ENCODE results near the gene CTXN1.

CTXN1 gene

GRCh38 chr19:7912697-7913564 is 13.0 kb downstream of the CTXN1 start:
- no peak overlapping the region for H3K4me3 ChIP-seq (ENCODE audit: low read length)
- H3K36me3 ChIP-seq (ENCODE audit: control insufficient read depth, insufficient read depth, low read length): peaks cover 28% of the 10 kb centered on the region
- no peaks in the 10 kb centered on the region; the same call in 1 of the 2 replicates for H3K4me1 ChIP-seq (ENCODE audit: control insufficient read depth, insufficient read depth, low read length)
- DNase-seq (ENCODE audit: low read depth, low spot score): no peak
- no peaks in the 10 kb centered on the region for H3K9me3 ChIP-seq (ENCODE audit: control insufficient read depth, insufficient read depth, low read length)
- peaks cover 13% of the 10 kb centered on the region for H3K27me3 ChIP-seq (ENCODE audit: control insufficient read depth, insufficient read depth, low read length)
- H3K27ac ChIP-seq (ENCODE audit: low read length): no peak overlapping the region
- no CpG with 5 or more reads among the region's 39 CpGs for WGBS (ENCODE audit: insufficient coverage, insufficient read length)

- no peak for DNase-seq (ENCODE audit: low read depth, low spot score)
- Histone ChIP-seq H3K36me3 (ENCODE audit: control insufficient read depth, insufficient read depth, low read length) (peaks cover 30% of the 10 kb centered on the region), H3K4me1 (ENCODE audit: control insufficient read depth, insufficient read depth, low read length) (no peaks in the 10 kb centered on the region; the same call in 1 of the 2 replicates), H3K9me3 (ENCODE audit: control insufficient read depth, insufficient read depth, low read length) (no peaks in the 10 kb centered on the region), H3K27ac (ENCODE audit: low read length) (no peak overlapping the region), H3K4me3 (ENCODE audit: low read length) (no peak overlapping the region), H3K27me3 (ENCODE audit: control insufficient read depth, insufficient read depth, low read length) (peaks cover 12% of the 10 kb centered on the region)
- no CpG with 5 or more reads among the region's 31 CpGs for WGBS (ENCODE audit: insufficient coverage, insufficient read length)
Observed at GRCh38 chr19:7912144-7912696, 13.7 kb downstream of the CTXN1 start.

- WGBS (ENCODE audit: insufficient coverage, insufficient read length): no CpG with 5 or more reads among the region's 18 CpGs
- Histone ChIP-seq H3K4me3 (ENCODE audit: low read length) (no peak overlapping the region), H3K36me3 (ENCODE audit: control insufficient read depth, insufficient read depth, low read length) (peaks cover 32% of the 10 kb centered on the region)
Observed at GRCh38 chr19:7911508-7912143, 14.3 kb downstream of the CTXN1 start.

GRCh38 chr19:7910321-7911161 is 15.4 kb downstream of the CTXN1 start:
- H3K9me3 ChIP-seq (ENCODE audit: control insufficient read depth, insufficient read depth, low read length): no peaks in the 10 kb centered on the region
- WGBS (ENCODE audit: insufficient coverage, insufficient read length): no CpG with 5 or more reads among the region's 54 CpGs
- no peak overlapping the region for H3K4me3 ChIP-seq (ENCODE audit: low read length)
- peaks cover 3% of the 10 kb centered on the region for H3K27me3 ChIP-seq (ENCODE audit: control insufficient read depth, insufficient read depth, low read length)
- no peak overlapping the region for H3K27ac ChIP-seq (ENCODE audit: low read length)
- H3K4me1 ChIP-seq (ENCODE audit: control insufficient read depth, insufficient read depth, low read length): no peaks in the 10 kb centered on the region
- DNase-seq (ENCODE audit: low read depth, low spot score): no peak
- peaks cover 32% of the 10 kb centered on the region for H3K36me3 ChIP-seq (ENCODE audit: control insufficient read depth, insufficient read depth, low read length)

More at GRCh38 chr19:7911508-7912143, 14.3 kb downstream of the CTXN1 start:
- H3K27me3 ChIP-seq (ENCODE audit: control insufficient read depth, insufficient read depth, low read length): peaks cover 8% of the 10 kb centered on the region
- DNase-seq (ENCODE audit: low read depth, low spot score): no peak
- H3K9me3 ChIP-seq (ENCODE audit: control insufficient read depth, insufficient read depth, low read length): no peaks in the 10 kb centered on the region
- no peaks in the 10 kb centered on the region; the same call in 1 of the 2 replicates for H3K4me1 ChIP-seq (ENCODE audit: control insufficient read depth, insufficient read depth, low read length)
- H3K27ac ChIP-seq (ENCODE audit: low read length): no peak overlapping the region

GRCh38 chr19:7909471-7910067 is 16.4 kb downstream of the CTXN1 start:
- WGBS (ENCODE audit: insufficient coverage, insufficient read length): no CpG with 5 or more reads among the region's 21 CpGs
- H3K4me1 ChIP-seq (ENCODE audit: control insufficient read depth, insufficient read depth, low read length): no peaks in the 10 kb centered on the region
- H3K27ac ChIP-seq (ENCODE audit: low read length): no peak overlapping the region
- no peaks in the 10 kb centered on the region for H3K9me3 ChIP-seq (ENCODE audit: control insufficient read depth, insufficient read depth, low read length)
- H3K27me3 ChIP-seq (ENCODE audit: control insufficient read depth, insufficient read depth, low read length): no peaks in the 10 kb centered on the region
- H3K36me3 ChIP-seq (ENCODE audit: control insufficient read depth, insufficient read depth, low read length): peaks cover 32% of the 10 kb centered on the region
- no peak for DNase-seq (ENCODE audit: low read depth, low spot score)
- no peak overlapping the region for H3K4me3 ChIP-seq (ENCODE audit: low read length)

GRCh38 chr19:7908742-7909461 is 17.0 kb downstream of the CTXN1 start:
- H3K27me3 ChIP-seq (ENCODE audit: control insufficient read depth, insufficient read depth, low read length): no peaks in the 10 kb centered on the region
- no peak overlapping the region for H3K27ac ChIP-seq (ENCODE audit: low read length)
- H3K9me3 ChIP-seq (ENCODE audit: control insufficient read depth, insufficient read depth, low read length): no peaks in the 10 kb centered on the region
- WGBS (ENCODE audit: insufficient coverage, insufficient read length): no CpG with 5 or more reads among the region's 19 CpGs
- H3K36me3 ChIP-seq (ENCODE audit: control insufficient read depth, insufficient read depth, low read length): peaks cover 32% of the 10 kb centered on the region
- H3K4me3 ChIP-seq (ENCODE audit: low read length): no peak overlapping the region
- no peak for DNase-seq (ENCODE audit: low read depth, low spot score)
- no peaks in the 10 kb centered on the region for H3K4me1 ChIP-seq (ENCODE audit: control insufficient read depth, insufficient read depth, low read length)

- H3K36me3 ChIP-seq (ENCODE audit: control insufficient read depth, insufficient read depth, low read length): peaks cover 32% of the 10 kb centered on the region
- no CpG with 5 or more reads among the region's 14 CpGs for WGBS (ENCODE audit: insufficient coverage, insufficient read length)
Observed at GRCh38 chr19:7908078-7908699, 17.7 kb downstream of the CTXN1 start.

GRCh38 chr19:7907544-7907943 is 18.4 kb downstream of the CTXN1 start:
- H3K27ac ChIP-seq (ENCODE audit: low read length): no peak overlapping the region
- H3K4me1 ChIP-seq (ENCODE audit: control insufficient read depth, insufficient read depth, low read length): no peaks in the 10 kb centered on the region
- no CpG with 5 or more reads among the region's 11 CpGs for WGBS (ENCODE audit: insufficient coverage, insufficient read length)
- peaks cover 30% of the 10 kb centered on the region for H3K36me3 ChIP-seq (ENCODE audit: control insufficient read depth, insufficient read depth, low read length)
- no peaks in the 10 kb centered on the region for H3K9me3 ChIP-seq (ENCODE audit: control insufficient read depth, insufficient read depth, low read length)
- H3K4me3 ChIP-seq (ENCODE audit: low read length): no peak overlapping the region
- DNase-seq (ENCODE audit: low read depth, low spot score): no peak
- no peaks in the 10 kb centered on the region for H3K27me3 ChIP-seq (ENCODE audit: control insufficient read depth, insufficient read depth, low read length)

More at GRCh38 chr19:7908078-7908699, 17.7 kb downstream of the CTXN1 start:
- no peaks in the 10 kb centered on the region for H3K27me3 ChIP-seq (ENCODE audit: control insufficient read depth, insufficient read depth, low read length)
- DNase-seq (ENCODE audit: low read depth, low spot score): no peak
- no peaks in the 10 kb centered on the region for H3K4me1 ChIP-seq (ENCODE audit: control insufficient read depth, insufficient read depth, low read length)
- H3K9me3 ChIP-seq (ENCODE audit: control insufficient read depth, insufficient read depth, low read length): no peaks in the 10 kb centered on the region
- H3K4me3 ChIP-seq (ENCODE audit: low read length): no peak overlapping the region
- no peak overlapping the region for H3K27ac ChIP-seq (ENCODE audit: low read length)

- Histone ChIP-seq H3K36me3 (ENCODE audit: control insufficient read depth, insufficient read depth, low read length) (peaks cover 27% of the 10 kb centered on the region), H3K9me3 (ENCODE audit: control insufficient read depth, insufficient read depth, low read length) (no peaks in the 10 kb centered on the region), H3K27me3 (ENCODE audit: control insufficient read depth, insufficient read depth, low read length) (no peaks in the 10 kb centered on the region), H3K4me3 (ENCODE audit: low read length) (no peak overlapping the region), H3K4me1 (ENCODE audit: control insufficient read depth, insufficient read depth, low read length) (no peaks in the 10 kb centered on the region), H3K27ac (ENCODE audit: low read length) (no peak overlapping the region)
- no peak for DNase-seq (ENCODE audit: low read depth, low spot score)
- WGBS (ENCODE audit: insufficient coverage, insufficient read length): no CpG with 5 or more reads among the region's 19 CpGs
Observed at GRCh38 chr19:7907122-7907521, 18.8 kb downstream of the CTXN1 start.

Measured in iPS DF 6.9 (cell line).